K562 (cell line): ENCODE data around the gene CUTA. TPM values are rescaled to one million over a fixed set of nuclear protein-coding genes. Genes with fewer than 3 reads are reported as not detected.

Experiments
- ARID2 ChIP-seq: fragments of 450-650 bp; IDR thresholded peaks from 2 replicates; pipeline ENCODE4 v1.6.1; 2017; ENCODE audit warnings: antibody characterized with exemption, mild to moderate bottlenecking
- ARNT ChIP-seq, 2 experiments: fragments of 450-650 bp; IDR thresholded peaks; 2 replicates each; pipeline ENCODE4 v1.6.1; 2016; ENCODE audit warnings: mild to moderate bottlenecking in 1 of 2
- ATF7 ChIP-seq: fragments of 450-650 bp; IDR thresholded peaks from 2 replicates; pipeline ENCODE4 v1.7.1; 2014; ENCODE audit warnings: mild to moderate bottlenecking, moderate library complexity
- CBX5 ChIP-seq: IDR thresholded peaks from 2 replicates; pipeline ENCODE4 v1.6.1; 2014; ENCODE audit warnings: low read depth, borderline replicate concordance
- DDX20 ChIP-seq: fragments of 450-650 bp; IDR thresholded peaks from 2 replicates; pipeline ENCODE4 v1.6.1; 2016; ENCODE audit warnings: missing genetic modification characterization, low read depth, mild to moderate bottlenecking, missing compliant biosample characterization, moderate library complexity
- RAD21 ChIP-seq, 2 experiments: fragments of 250-450 bp in 1 of 2; fragments of 450-650 bp in 1 of 2; sonication (Bioruptor Pico) in 1 of 2; formaldehyde crosslinking in 1 of 2; IDR thresholded peaks in 1 of 2; conservative IDR thresholded peaks in 1 of 2; 2 replicates each; pipeline versions ENCODE4 v1.4.0 to v1.8.0; 2020 to 2022; ENCODE audit warnings: mild to moderate bottlenecking in 2 of 2, moderate library complexity in 1 of 2
- RBM22 ChIP-seq: fragments of 200-400 bp; formaldehyde crosslinking; IDR thresholded peaks from 2 replicates; pipeline ENCODE4 v1.6.1; 2018; ENCODE audit warnings: low read length, low read depth; ENCODE audit not compliant: poor library complexity, severe bottlenecking
- REST ChIP-seq, 2 experiments: fragments of 450-650 bp; formaldehyde crosslinking in 1 of 2; IDR thresholded peaks; 2 replicates each; pipeline versions ENCODE4 v1.4.0 to v1.6.1; 2014 to 2020; ENCODE audit warnings: mild to moderate bottlenecking in 2 of 2, borderline replicate concordance in 1 of 2, low read depth in 1 of 2
- SMARCA4 ChIP-seq: fragments of 450-650 bp; IDR thresholded peaks from 2 replicates; pipeline ENCODE4 v1.6.1; 2016
- ZNF197 ChIP-seq: fragments of 200-800 bp; sonication (Bioruptor generic); IDR thresholded peaks from 2 replicates; pipeline ENCODE4 v1.6.1; 2016; ENCODE audit warnings: low read depth, missing genetic modification characterization, missing compliant biosample characterization
- ZNF764 ChIP-seq: fragments of 250-450 bp; sonication (Bioruptor Pico); IDR thresholded peaks from 2 replicates; pipeline ENCODE4 v1.4.0; 2020; ENCODE audit warnings: low read depth, mild to moderate bottlenecking, moderate library complexity
- polyA plus RNA-seq, 8 experiments: library from polyadenylated mRNA; depleted of rRNA in 4 of 8; stranded (reverse) in 5 of 8; unstranded in 3 of 8; fragments of >200 nt; fragmentation: Nextera tagmentation in 2 of 8; fragmentation: Illumina TruSeq in 1 of 8; extraction: Ambion mirVana in 2 of 8; extraction: Trizol in 1 of 8; gene quantifications; 2 replicates each; pipeline versions ENCODE4 v1.2.1 to v1.2.3, GENCODE V29; 2011 to 2014; ENCODE audit warnings: inconsistent platforms in 1 of 8, missing spikeins in 1 of 8
- total RNA-seq, 7 experiments: library from RNA; depleted of rRNA in 6 of 7; stranded (reverse); fragments of >200 nt in 6 of 7; fragmentation: Illumina TruSeq in 2 of 7; extraction: Trizol in 2 of 7; gene quantifications; 2 replicates each; pipeline versions ENCODE4 v1.2.1 to v1.2.3, GENCODE V29; 2011 to 2021; ENCODE audit warnings: low replicate concordance in 1 of 7
- TF ChIP-seq, protein P1 (sequence below): sonication (generic); formaldehyde crosslinking; IDR thresholded peaks from 2 replicates; pipeline ENCODE4 v1.8.0; 2022; ENCODE audit warnings: mild to moderate bottlenecking, missing genetic modification reagents

CUTA gene
- total and polyA plus RNA-seq, 9 of the 15 experiments (the other 6 are each of a cell fraction or from before 2014, with no cell fraction given) = 166 to 682 (median 310) TPM

DNA sequence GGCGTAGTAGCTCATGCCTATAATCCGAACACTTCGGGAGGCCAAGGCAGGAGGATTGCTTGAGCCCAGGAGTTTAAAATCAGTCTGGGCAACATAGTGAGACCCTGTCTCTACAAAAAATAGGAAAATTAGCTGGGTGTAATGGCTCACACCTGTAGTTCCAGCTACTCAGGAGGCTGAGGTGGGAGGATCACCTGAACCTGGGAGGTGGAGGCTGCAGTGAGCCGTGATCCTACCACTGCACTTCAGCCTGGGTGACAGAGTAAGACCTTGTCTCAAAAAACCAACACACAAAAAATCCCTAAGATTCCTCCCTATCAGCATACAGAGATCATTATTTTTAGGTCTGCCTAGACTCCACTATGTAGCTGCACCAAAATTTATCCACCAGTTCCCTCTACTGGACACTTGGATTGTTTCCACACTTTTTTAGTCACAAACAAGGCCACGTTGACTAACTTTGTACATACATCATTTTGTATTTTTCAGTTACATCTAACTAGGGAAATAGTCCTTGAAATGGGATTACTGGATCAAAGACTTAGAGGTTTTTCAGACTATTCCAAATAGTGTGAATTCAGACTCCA is 10.7 kb downstream of the CUTA start (continued):
- TF ChIP-seq, protein P1, sequence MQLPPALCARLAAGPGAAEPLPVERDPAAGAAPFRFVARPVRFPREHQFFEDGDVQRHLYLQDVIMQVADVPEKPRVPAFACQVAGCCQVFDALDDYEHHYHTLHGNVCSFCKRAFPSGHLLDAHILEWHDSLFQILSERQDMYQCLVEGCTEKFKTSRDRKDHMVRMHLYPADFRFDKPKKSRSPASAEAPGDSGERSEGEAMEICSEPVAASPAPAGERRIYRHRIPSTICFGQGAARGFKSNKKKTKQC = no peak
- TF ChIP-seq ZNF764 (CRISPR knock-in tag) (no peak), RAD21 (CRISPR knock-in tag; conservative IDR thresholded peaks at IDR 0.05 in 1 of 2, IDR thresholded peaks at IDR 0.05 in 1 of 2) (peak; percentile 77 to 82), ARID2 (no peak), ZNF197 (CRISPR knock-in tag) (no peak), REST (IDR thresholded peaks at IDR 0.05; ENCODE audit: borderline replicate concordance) (peak; percentile 68; the same call in 1 of the 2 replicates), REST (CRISPR knock-in tag; IDR thresholded peaks at IDR 0.05; ENCODE audit: low read depth) (no peak), ARNT (IDR thresholded peaks at IDR 0.05) (no peak), SMARCA4 (no peak), CBX5 (no peak), DDX20 (no peak), ATF7 (peak; percentile 17; the same call in 1 of the 2 replicates), RBM22 (no peak)
